Osteoblast (primary cell): ENCODE results near the gene TFDP2. TPM values are rescaled to one million over a fixed set of nuclear protein-coding genes. Genes with fewer than 3 reads are reported as not detected.
"Not testable (repeated sequence)": the region's sequence is repeated elsewhere in the genome, so short reads cannot be mapped to it uniquely, and the experiment has no call there.

ENCODE experiments used
- DNase-seq: peaks from one replicate; pipeline ENCODE4 v3.0.0; 2011; ENCODE audit warnings: low spot score, mixed read lengths; ENCODE audit not compliant: insufficient read length; ENCODE audit errors: missing footprints
- H2AFZ ChIP-seq: 2 replicates; pipeline ENCODE4 v1.6.0; 2011; ENCODE audit warnings: mild to moderate bottlenecking, low read length
- H3K27ac ChIP-seq: 2 replicates; pipeline ENCODE4 v1.5.1; 2011; ENCODE audit warnings: mild to moderate bottlenecking, low read depth, low read length, moderate library complexity
- H3K27me3 ChIP-seq: 2 replicates; pipeline ENCODE4 v1.6.0; 2012; ENCODE audit warnings: mild to moderate bottlenecking, control low read depth, inconsistent platforms, low read length, moderate library complexity; ENCODE audit not compliant: insufficient read depth
- H3K36me3 ChIP-seq: 2 replicates; pipeline ENCODE4 v1.5.1; 2011; ENCODE audit warnings: mild to moderate bottlenecking, low read length, control low read depth, moderate library complexity; ENCODE audit not compliant: insufficient read depth
- H3K4me1 ChIP-seq: 2 replicates; pipeline ENCODE4 v1.5.1; 2011; ENCODE audit warnings: mild to moderate bottlenecking, low read length, control low read depth, moderate library complexity; ENCODE audit not compliant: insufficient read depth
- H3K4me2 ChIP-seq: 2 replicates; pipeline ENCODE4 v1.6.0; 2011; ENCODE audit warnings: mild to moderate bottlenecking, low read length; ENCODE audit not compliant: insufficient read depth
- H3K4me3 ChIP-seq: fragments of 200-600 bp; sonication (generic); 3 replicates; pipeline ENCODE4 v1.5.1; 2012; ENCODE audit warnings: mild to moderate bottlenecking, low read length, inconsistent platforms; ENCODE audit not compliant: insufficient read depth
- H3K79me2 ChIP-seq: 2 replicates; pipeline ENCODE4 v1.6.0; 2012; ENCODE audit warnings: mild to moderate bottlenecking, low read length, control low read depth, inconsistent platforms; ENCODE audit not compliant: insufficient read depth
- H3K9me3 ChIP-seq: 2 replicates; pipeline ENCODE4 v1.5.1; 2011; ENCODE audit warnings: low read depth, low read length, control low read depth
- H4K20me1 ChIP-seq: 2 replicates; pipeline ENCODE4 v1.6.0; 2012; ENCODE audit warnings: mild to moderate bottlenecking, low read length, control low read depth; ENCODE audit not compliant: insufficient read depth
- CTCF ChIP-seq: IDR thresholded peaks from 2 replicates; pipeline ENCODE4 v1.5.1; 2011; ENCODE audit warnings: mild to moderate bottlenecking, low read depth, low read length, moderate library complexity; ENCODE audit errors: extremely low read depth
- total RNA-seq: library from RNA; depleted of rRNA; stranded (reverse); fragments of >200 nt; gene quantifications from 2 replicates; pipeline ENCODE4 v1.2.3, GENCODE V29; 2012

Gene TFDP2
- total RNA-seq, 1 donor, result 41.6 TPM

GRCh38 chr3:142104763-142105162 lies 44.6 kb downstream of the TFDP2 start:
- H3K79me2 ChIP-seq, result no peaks in the 10 kb centered on the region
- no peaks in the 10 kb centered on the region for H3K9me3 ChIP-seq
- no peak overlapping the region for H2AFZ ChIP-seq
- no peaks in the 10 kb centered on the region for H3K27me3 ChIP-seq
- peaks cover 2% of the 10 kb centered on the region for H4K20me1 ChIP-seq
- H3K4me2 ChIP-seq, result no peak overlapping the region
- no peaks in the 10 kb centered on the region for H3K4me1 ChIP-seq
- no peak overlapping the region for H3K4me3 ChIP-seq
- no peak for DNase-seq
- H3K36me3 ChIP-seq, result no peaks in the 10 kb centered on the region
- H3K27ac ChIP-seq, result no peak overlapping the region
- TF ChIP-seq CTCF, result no peak

GRCh38 chr3:142098964-142099363 lies 50.4 kb downstream of the TFDP2 start:
- no peak overlapping the region for H3K4me3 ChIP-seq
- DNase-seq, result peak; percentile 22

GRCh38 chr3:142097099-142097843 lies 52.1 kb downstream of the TFDP2 start:
- Histone ChIP-seq H3K4me1 (no peaks in the 10 kb centered on the region), H3K79me2 (no peaks in the 10 kb centered on the region), H3K27ac (no peak overlapping the region), H3K4me2 (no peak overlapping the region), H3K9me3 (no peaks in the 10 kb centered on the region), H2AFZ (no peak overlapping the region), H3K36me3 (no peaks in the 10 kb centered on the region), H3K4me3 (no peak overlapping the region), H3K27me3 (no peaks in the 10 kb centered on the region), H4K20me1 (peaks cover 2% of the 10 kb centered on the region)
- no peak for DNase-seq
- no peak for TF ChIP-seq CTCF

More at GRCh38 chr3:142098964-142099363, 50.4 kb downstream of the TFDP2 start:
- Histone ChIP-seq H3K4me2 (no peak overlapping the region), H2AFZ (no peak overlapping the region), H3K79me2 (no peaks in the 10 kb centered on the region), H4K20me1 (peaks cover 2% of the 10 kb centered on the region), H3K36me3 (no peaks in the 10 kb centered on the region), H3K27ac (no peak overlapping the region), H3K4me1 (no peaks in the 10 kb centered on the region), H3K27me3 (no peaks in the 10 kb centered on the region), H3K9me3 (no peaks in the 10 kb centered on the region)
- TF ChIP-seq CTCF, result no peak

GRCh38 chr3:142095841-142096240 lies 53.5 kb downstream of the TFDP2 start:
- Histone ChIP-seq H3K4me2 (no peak overlapping the region), H3K4me3 (no peak overlapping the region), H3K36me3 (no peaks in the 10 kb centered on the region), H3K27me3 (no peaks in the 10 kb centered on the region), H3K79me2 (no peaks in the 10 kb centered on the region), H4K20me1 (no peaks in the 10 kb centered on the region), H2AFZ (no peak overlapping the region), H3K4me1 (no peaks in the 10 kb centered on the region), H3K9me3 (no peaks in the 10 kb centered on the region), H3K27ac (no peak overlapping the region)
- TF ChIP-seq CTCF, result no peak
- DNase-seq, result no peak

- not testable (repeated sequence) for H3K36me3 ChIP-seq, H4K20me1 ChIP-seq, H3K79me2 ChIP-seq, H3K27ac ChIP-seq, H3K4me3 ChIP-seq, H3K9me3 ChIP-seq, H3K4me2 ChIP-seq, H2AFZ ChIP-seq, H3K27me3 ChIP-seq, H3K4me1 ChIP-seq, DNase-seq
Observed at GRCh38 chr3:142088925-142089324, 60.4 kb downstream of the TFDP2 start.
